ENCODE measurements around the gene NAPG.
A peak's percentile ranks its signal among the peaks of the same experiment; 100 is the strongest.

The NAPG gene

DNA sequence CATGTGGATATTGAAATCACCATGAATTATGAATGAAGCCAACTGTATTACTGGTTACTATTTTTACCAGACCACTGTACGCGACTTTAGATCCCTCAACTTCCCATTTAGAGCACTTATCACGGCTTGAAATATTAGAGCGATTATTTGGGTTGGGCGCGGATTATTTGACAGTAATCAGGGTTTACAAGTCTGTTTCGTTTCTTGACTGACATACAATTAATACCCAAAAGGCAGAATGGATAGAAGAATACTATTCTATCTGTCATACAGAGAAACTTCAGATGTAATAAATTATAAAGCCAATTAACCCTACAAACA lies 496 bp upstream of the NAPG start:
- peak overlapping the region; percentile 81 for H3K9ac ChIP-seq (ENCODE audit: low read depth, low read length, poor library complexity, severe bottlenecking)

DNA sequence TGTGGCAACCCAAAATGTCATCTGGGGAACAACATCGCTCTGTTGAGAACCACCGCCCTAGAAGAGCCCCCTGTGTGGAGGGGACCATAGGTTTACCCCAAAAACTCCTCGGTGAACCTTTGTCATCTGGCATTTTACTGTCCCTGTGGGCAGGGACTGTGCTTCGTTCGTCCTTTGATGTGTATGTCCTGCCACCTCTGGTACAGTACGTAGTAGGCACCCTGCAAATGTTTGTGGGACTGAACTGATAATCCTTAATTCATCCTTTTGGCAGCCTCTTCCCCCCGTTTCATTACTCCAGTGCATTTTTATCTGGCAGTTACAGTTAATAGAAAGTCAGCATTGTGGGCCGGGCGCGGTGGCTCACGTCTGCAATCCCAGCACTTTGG lies 728 bp downstream of the NAPG start:
- peaks cover 39% of the 10 kb centered on the region for H4K20me1 ChIP-seq (ENCODE audit: insufficient read depth, low read length, poor library complexity, severe bottlenecking)
- peak overlapping the region; percentile 75 for H2AFZ ChIP-seq (ENCODE audit: low read length)

More for the DNA sequence above, 496 bp upstream of the NAPG start:
- Histone ChIP-seq H3K4me1 (ENCODE audit: insufficient read depth, low read length, poor library complexity, severe bottlenecking) (peaks cover 23% of the 10 kb centered on the region), H3K36me3 (ENCODE audit: insufficient read depth, low read length) (no peaks in the 10 kb centered on the region), H3F3A (ENCODE audit: low read depth) (no peaks in the 10 kb centered on the region), H3K27me3 (ENCODE audit: insufficient read depth, low read length, poor library complexity, severe bottlenecking) (no peaks in the 10 kb centered on the region), H3K9me2 (replicated peaks; ENCODE audit: low read depth, low read length) (no peaks in the 10 kb centered on the region), H3K4me2 (ENCODE audit: low read depth, low read length, poor library complexity, severe bottlenecking) (peak overlapping the region; percentile 69), H3K9me3 (ENCODE audit: insufficient read depth, low read depth, low read length) (no peaks in the 10 kb centered on the region), H2AFZ (ENCODE audit: low read length) (peak overlapping the region; percentile 89), H4K20me1 (ENCODE audit: insufficient read depth, low read length, poor library complexity, severe bottlenecking) (peaks cover 29% of the 10 kb centered on the region), H3K79me2 (ENCODE audit: insufficient read depth, low read length) (peaks cover 42% of the 10 kb centered on the region), H3K4me3 (ENCODE audit: low read length, poor library complexity, severe bottlenecking) (peak overlapping the region; percentile 96)
- TF ChIP-seq, protein P1, sequence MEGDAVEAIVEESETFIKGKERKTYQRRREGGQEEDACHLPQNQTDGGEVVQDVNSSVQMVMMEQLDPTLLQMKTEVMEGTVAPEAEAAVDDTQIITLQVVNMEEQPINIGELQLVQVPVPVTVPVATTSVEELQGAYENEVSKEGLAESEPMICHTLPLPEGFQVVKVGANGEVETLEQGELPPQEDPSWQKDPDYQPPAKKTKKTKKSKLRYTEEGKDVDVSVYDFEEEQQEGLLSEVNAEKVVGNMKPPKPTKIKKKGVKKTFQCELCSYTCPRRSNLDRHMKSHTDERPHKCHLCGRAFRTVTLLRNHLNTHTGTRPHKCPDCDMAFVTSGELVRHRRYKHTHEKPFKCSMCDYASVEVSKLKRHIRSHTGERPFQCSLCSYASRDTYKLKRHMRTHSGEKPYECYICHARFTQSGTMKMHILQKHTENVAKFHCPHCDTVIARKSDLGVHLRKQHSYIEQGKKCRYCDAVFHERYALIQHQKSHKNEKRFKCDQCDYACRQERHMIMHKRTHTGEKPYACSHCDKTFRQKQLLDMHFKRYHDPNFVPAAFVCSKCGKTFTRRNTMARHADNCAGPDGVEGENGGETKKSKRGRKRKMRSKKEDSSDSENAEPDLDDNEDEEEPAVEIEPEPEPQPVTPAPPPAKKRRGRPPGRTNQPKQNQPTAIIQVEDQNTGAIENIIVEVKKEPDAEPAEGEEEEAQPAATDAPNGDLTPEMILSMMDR (conservative IDR thresholded peaks at IDR 0.05; ENCODE audit: low read length), result no peak
- TF ChIP-seq EZH2phosphoT487 (IDR thresholded peaks at IDR 0.05; ENCODE audit: borderline replicate concordance), result no peak

DNA sequence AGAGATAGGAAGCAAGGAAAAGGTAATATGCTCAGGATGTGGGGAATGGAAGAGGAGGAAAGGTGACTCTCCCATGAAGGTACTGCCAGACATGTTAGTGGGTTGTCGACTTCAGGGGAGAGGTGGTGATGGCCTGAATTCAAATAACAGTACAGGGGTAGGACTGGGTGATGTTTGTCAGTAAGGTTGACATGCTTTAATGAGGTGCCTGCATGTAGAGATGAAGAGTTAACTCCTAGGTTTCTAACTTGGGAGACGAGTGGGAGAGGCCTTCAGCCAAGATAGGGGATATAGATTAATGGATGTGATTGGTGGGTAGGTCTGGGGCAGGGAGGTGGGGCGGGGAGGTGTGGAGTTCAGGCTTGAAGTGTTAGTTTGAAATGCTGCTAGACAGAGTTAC lies 2.6 kb downstream of the NAPG start:
- Histone ChIP-seq H3K9me2 (replicated peaks; ENCODE audit: low read depth, low read length) (no peaks in the 10 kb centered on the region), H3K79me2 (ENCODE audit: insufficient read depth, low read length) (peaks cover 69% of the 10 kb centered on the region), H3F3A (ENCODE audit: low read depth) (no peaks in the 10 kb centered on the region), H3K9ac (ENCODE audit: low read depth, low read length, poor library complexity, severe bottlenecking) (peak overlapping the region; percentile 21), H3K27me3 (ENCODE audit: insufficient read depth, low read length, poor library complexity, severe bottlenecking) (no peaks in the 10 kb centered on the region), H3K9me3 (ENCODE audit: insufficient read depth, low read depth, low read length) (no peaks in the 10 kb centered on the region), H3K36me3 (ENCODE audit: insufficient read depth, low read length) (0 out of 2 replicates have a peak, but pooled peaks cover 4% of the 10 kb centered on the region), H2AFZ (ENCODE audit: low read length) (no peak overlapping the region), H3K4me2 (ENCODE audit: low read depth, low read length, poor library complexity, severe bottlenecking) (peak overlapping the region; percentile 88), H3K4me3 (ENCODE audit: low read length, poor library complexity, severe bottlenecking) (peak overlapping the region; percentile 39), H3K4me1 (ENCODE audit: insufficient read depth, low read length, poor library complexity, severe bottlenecking) (peaks cover 38% of the 10 kb centered on the region), H4K20me1 (ENCODE audit: insufficient read depth, low read length, poor library complexity, severe bottlenecking) (peaks cover 48% of the 10 kb centered on the region)
- TF ChIP-seq EZH2phosphoT487 (IDR thresholded peaks at IDR 0.05; ENCODE audit: borderline replicate concordance), result no peak
- TF ChIP-seq, protein P1 (conservative IDR thresholded peaks at IDR 0.05; ENCODE audit: low read length), result no peak

More for the DNA sequence above, 728 bp downstream of the NAPG start:
- Histone ChIP-seq H3K4me3 (ENCODE audit: low read length, poor library complexity, severe bottlenecking) (peak overlapping the region; percentile 96), H3K36me3 (ENCODE audit: insufficient read depth, low read length) (no peaks in the 10 kb centered on the region), H3K27me3 (ENCODE audit: insufficient read depth, low read length, poor library complexity, severe bottlenecking) (no peaks in the 10 kb centered on the region), H3K4me2 (ENCODE audit: low read depth, low read length, poor library complexity, severe bottlenecking) (peak overlapping the region; percentile 88), H3K9me3 (ENCODE audit: insufficient read depth, low read depth, low read length) (no peaks in the 10 kb centered on the region), H3K4me1 (ENCODE audit: insufficient read depth, low read length, poor library complexity, severe bottlenecking) (peaks cover 33% of the 10 kb centered on the region), H3K9ac (ENCODE audit: low read depth, low read length, poor library complexity, severe bottlenecking) (peak overlapping the region; percentile 81), H3K79me2 (ENCODE audit: insufficient read depth, low read length) (peaks cover 52% of the 10 kb centered on the region), H3K9me2 (replicated peaks; ENCODE audit: low read depth, low read length) (no peaks in the 10 kb centered on the region), H3F3A (ENCODE audit: low read depth) (no peaks in the 10 kb centered on the region)
- TF ChIP-seq, protein P1 (conservative IDR thresholded peaks at IDR 0.05; ENCODE audit: low read length), result no peak
- TF ChIP-seq EZH2phosphoT487 (IDR thresholded peaks at IDR 0.05; ENCODE audit: borderline replicate concordance), result no peak
